OCI-LY7 (cell line): Measurements from ENCODE around the gene CNTN4. TPM values are rescaled to one million over a fixed set of nuclear protein-coding genes. Genes with fewer than 3 reads are reported as not detected.
"Not testable (repeated sequence)": the region's sequence is repeated elsewhere in the genome, so short reads cannot be mapped to it uniquely, and the experiment has no call there.

ENCODE experiments used
- BruUV-seq: library from RNA; stranded (reverse); fragments of 400-500 nt; replicated peaks from 2 replicates; lab custom pipeline; 2021; lab: Mats Ljungman, UMichigan
- CTCF ChIA-PET: fragments of 300-600 bp; sonication (Branson Sonifier 250); formaldehyde crosslinking; loops from one replicate; lab custom pipeline; 2022; ENCODE audit warnings: antibody characterized with exemption; ENCODE audit not compliant: unreplicated experiment; lab: Charles Lee
- POLR2A ChIA-PET: fragments of 300-600 bp; sonication (Branson Sonifier 250); formaldehyde crosslinking; loops from one replicate; lab custom pipeline; 2022; ENCODE audit warnings: antibody characterized with exemption; lab: Charles Lee
- DNase-seq: peaks from one replicate; pipeline ENCODE4 v3.0.0-alpha.2; 2015; ENCODE audit warnings: low spot score
- H2AFZ ChIP-seq: fragments of 200-600 bp; sonication (generic), shearing (Covaris generic); 2 replicates; pipeline ENCODE4 v1.6.1; 2014; ENCODE audit warnings: mild to moderate bottlenecking, antibody characterized with exemption, low read length, moderate library complexity
- H3K27ac ChIP-seq: fragments of 200-600 bp; sonication (generic); 2 replicates; pipeline ENCODE4 v1.5.1; 2014; ENCODE audit warnings: mixed run types, low read depth, mild to moderate bottlenecking, moderate library complexity, low read length, inconsistent platforms; ENCODE audit not compliant: poor library complexity, severe bottlenecking
- H3K36me3 ChIP-seq: fragments of 200-600 bp; sonication (generic); 2 replicates; pipeline ENCODE4 v1.6.1; 2014; ENCODE audit warnings: mild to moderate bottlenecking, antibody characterized with exemption, low read length, moderate library complexity, mixed read lengths; ENCODE audit not compliant: insufficient read depth
- H3K4me1 ChIP-seq: fragments of 200-600 bp; sonication (generic); 2 replicates; pipeline ENCODE4 v1.5.1; 2014; ENCODE audit warnings: mild to moderate bottlenecking, low read length; ENCODE audit not compliant: insufficient read depth, poor library complexity, severe bottlenecking
- H3K4me2 ChIP-seq: fragments of 200-600 bp; sonication (generic); 2 replicates; pipeline ENCODE4 v1.6.1; 2014; ENCODE audit warnings: mild to moderate bottlenecking, low read length
- H3K4me3 ChIP-seq: fragments of 200-600 bp; sonication (generic); 2 replicates; pipeline ENCODE4 v1.5.1; 2014; ENCODE audit warnings: mild to moderate bottlenecking, low read depth, low read length; ENCODE audit not compliant: poor library complexity, severe bottlenecking
- H3K79me2 ChIP-seq: fragments of 200-600 bp; sonication (generic); 2 replicates; pipeline ENCODE4 v1.6.1; 2016; ENCODE audit warnings: low read depth, mild to moderate bottlenecking, low read length, moderate library complexity, mixed read lengths; ENCODE audit not compliant: insufficient read depth
- H3K9me2 ChIP-seq: fragments of 200-600 bp; sonication (generic); 2 replicates; pipeline ENCODE4 v1.6.1; 2016; ENCODE audit warnings: mild to moderate bottlenecking, low read length, mixed read lengths; ENCODE audit not compliant: insufficient read depth
- H3K9me3 ChIP-seq: fragments of 200-600 bp; sonication (generic); 2 replicates; pipeline ENCODE4 v1.6.1; 2014; ENCODE audit warnings: mild to moderate bottlenecking, mixed run types, low read length, mixed read lengths
- H4K20me1 ChIP-seq: fragments of 200-600 bp; sonication (generic); 2 replicates; pipeline ENCODE4 v1.6.1; 2014; ENCODE audit warnings: mild to moderate bottlenecking, antibody characterized with exemption, low read length, moderate library complexity, mixed read lengths; ENCODE audit not compliant: insufficient read depth
- EZH2phosphoT487 ChIP-seq: fragments of 200-600 bp; sonication (generic); IDR thresholded peaks from 2 replicates; pipeline ENCODE4 v1.6.1; 2018; ENCODE audit warnings: low read depth, borderline replicate concordance, mild to moderate bottlenecking, mixed run types, antibody characterized with exemption, low read length, moderate library complexity, mixed read lengths
- intact Hi-C: fragments of 100-400 bp; cut with micrococcal nuclease; formaldehyde crosslinking; loops from one replicate; pipeline ENCODE4 v1.10.0; 2022; ENCODE audit not compliant: unreplicated experiment
- total RNA-seq, 2 experiments: library from RNA; depleted of rRNA in 1 of 2; stranded (reverse); fragments of >200 nt in 1 of 2; shearing (Covaris generic) in 1 of 2; gene quantifications; 2 replicates each; pipeline ENCODE4 v1.2.3, GENCODE V29; 2014 to 2022
- TF ChIP-seq, protein P1 (sequence below): fragments of 200-600 bp; sonication (generic); conservative IDR thresholded peaks from 2 replicates; pipeline ENCODE4 v1.5.1; 2014; ENCODE audit warnings: mild to moderate bottlenecking, antibody characterized with exemption, low read length, moderate library complexity, mixed read lengths

Gene CNTN4
- total RNA-seq, 2 experiments from 2014 or later, result not detected

DNA sequence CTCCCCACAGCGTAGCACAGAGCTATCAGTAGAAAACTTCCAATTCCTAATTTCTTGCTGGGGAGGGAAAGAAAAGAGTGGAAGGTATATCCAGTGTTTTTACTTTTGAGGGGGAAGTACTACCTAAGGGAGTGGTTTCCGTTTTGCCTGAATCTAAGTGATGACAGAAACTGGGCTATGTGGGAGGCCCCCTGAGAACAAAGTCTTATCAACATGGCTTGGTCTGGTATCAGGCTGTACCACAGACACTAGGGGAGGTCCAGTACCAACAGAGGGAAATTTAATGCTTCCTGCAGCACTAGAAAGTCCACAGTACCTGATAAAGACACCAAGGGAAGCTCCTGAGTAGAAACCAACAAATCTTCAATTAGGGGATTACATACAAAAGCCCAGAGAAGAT lies 812.3 kb downstream of the CNTN4 start:
- POLR2A ChIA-PET, result no interaction called here
- no peak overlapping the region for H3K27ac ChIP-seq
- no peaks in the 10 kb centered on the region for H3K79me2 ChIP-seq
- DNase-seq, result no peak
- H3K9me2 ChIP-seq, result no peaks in the 10 kb centered on the region
- CTCF ChIA-PET, result no interaction called here
- intact Hi-C loops, result no loop called here
- H3K36me3 ChIP-seq, result no peaks in the 10 kb centered on the region
- H3K4me1 ChIP-seq, result no peaks in the 10 kb centered on the region
- BruUV-seq, result no TSS peak
- no peak overlapping the region for H3K4me3 ChIP-seq
- no peaks in the 10 kb centered on the region for H4K20me1 ChIP-seq
- no peak overlapping the region for H3K4me2 ChIP-seq
- H2AFZ ChIP-seq, result no peak overlapping the region
- TF ChIP-seq, protein P1, sequence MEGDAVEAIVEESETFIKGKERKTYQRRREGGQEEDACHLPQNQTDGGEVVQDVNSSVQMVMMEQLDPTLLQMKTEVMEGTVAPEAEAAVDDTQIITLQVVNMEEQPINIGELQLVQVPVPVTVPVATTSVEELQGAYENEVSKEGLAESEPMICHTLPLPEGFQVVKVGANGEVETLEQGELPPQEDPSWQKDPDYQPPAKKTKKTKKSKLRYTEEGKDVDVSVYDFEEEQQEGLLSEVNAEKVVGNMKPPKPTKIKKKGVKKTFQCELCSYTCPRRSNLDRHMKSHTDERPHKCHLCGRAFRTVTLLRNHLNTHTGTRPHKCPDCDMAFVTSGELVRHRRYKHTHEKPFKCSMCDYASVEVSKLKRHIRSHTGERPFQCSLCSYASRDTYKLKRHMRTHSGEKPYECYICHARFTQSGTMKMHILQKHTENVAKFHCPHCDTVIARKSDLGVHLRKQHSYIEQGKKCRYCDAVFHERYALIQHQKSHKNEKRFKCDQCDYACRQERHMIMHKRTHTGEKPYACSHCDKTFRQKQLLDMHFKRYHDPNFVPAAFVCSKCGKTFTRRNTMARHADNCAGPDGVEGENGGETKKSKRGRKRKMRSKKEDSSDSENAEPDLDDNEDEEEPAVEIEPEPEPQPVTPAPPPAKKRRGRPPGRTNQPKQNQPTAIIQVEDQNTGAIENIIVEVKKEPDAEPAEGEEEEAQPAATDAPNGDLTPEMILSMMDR, result no peak
- no peak for TF ChIP-seq EZH2phosphoT487
- no peaks in the 10 kb centered on the region for H3K9me3 ChIP-seq

DNA sequence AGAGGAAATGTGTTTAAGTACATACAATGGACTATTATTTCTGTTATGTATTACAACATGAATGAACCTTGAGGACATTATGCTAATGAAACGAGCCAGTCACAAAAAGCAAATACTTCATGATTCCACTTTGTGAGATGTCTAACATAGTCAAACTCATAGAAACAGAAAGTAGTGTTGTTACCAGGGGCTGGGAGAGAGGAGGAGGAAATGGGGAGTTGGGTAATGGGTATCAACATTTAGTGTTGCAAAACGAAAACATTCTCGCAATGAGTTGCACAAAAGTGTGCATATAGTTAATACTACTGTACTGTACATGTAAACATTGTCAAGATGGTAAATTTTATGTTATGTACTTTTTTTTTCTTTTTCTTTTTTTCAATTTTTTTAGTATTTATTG lies 817.2 kb downstream of the CNTN4 start:
- no peaks in the 10 kb centered on the region for H3K9me3 ChIP-seq
- H2AFZ ChIP-seq, result no peak overlapping the region
- H3K79me2 ChIP-seq, result no peaks in the 10 kb centered on the region
- no peak overlapping the region for H3K27ac ChIP-seq
- POLR2A ChIA-PET, result no interaction called here
- H3K9me2 ChIP-seq, result no peaks in the 10 kb centered on the region
- H4K20me1 ChIP-seq, result no peaks in the 10 kb centered on the region
- intact Hi-C loops, result no loop called here
- DNase-seq, result no peak
- no peak overlapping the region for H3K4me2 ChIP-seq
- TF ChIP-seq EZH2phosphoT487, result no peak
- TF ChIP-seq, protein P1, result no peak
- H3K4me3 ChIP-seq, result no peak overlapping the region
- BruUV-seq, result no TSS peak
- CTCF ChIA-PET, result no interaction called here
- no peaks in the 10 kb centered on the region for H3K4me1 ChIP-seq
- no peaks in the 10 kb centered on the region for H3K36me3 ChIP-seq

- H3K4me3 ChIP-seq, H3K4me1 ChIP-seq, H4K20me1 ChIP-seq, CTCF ChIA-PET, H3K9me3 ChIP-seq, H3K27ac ChIP-seq, BruUV-seq, DNase-seq, H2AFZ ChIP-seq, POLR2A ChIA-PET, H3K79me2 ChIP-seq, H3K36me3 ChIP-seq, H3K9me2 ChIP-seq, intact Hi-C loops, H3K4me2 ChIP-seq: not testable (repeated sequence)
Measured at GRCh38 chr3:2916640-2917039, 818.0 kb downstream of the CNTN4 start.
